Vagina (tissue), 2 donors: Measurements from ENCODE around the gene DEGS2. TPM values are rescaled to one million over a fixed set of nuclear protein-coding genes. Genes with fewer than 3 reads are reported as not detected.
A peak's percentile ranks its signal among the peaks of the same experiment; 100 is the strongest.

Experiments used
- DNase-seq, 2 donors: peaks; one replicate each; pipeline ENCODE4 v3.0.0-alpha.2; 2017; ENCODE audit errors: extremely low spot score in 2 of 2
- H3K27ac ChIP-seq: fragments of 200-600 bp; sonication (generic); one replicate; pipeline ENCODE4 v1.5.1; 2019
- H3K27me3 ChIP-seq: fragments of 200-600 bp; sonication (generic); one replicate; pipeline ENCODE4 v1.5.1; 2019
- H3K36me3 ChIP-seq, 2 donors: fragments of 200-600 bp; sonication (generic); one replicate each; pipeline ENCODE4 v1.5.1; 2017 to 2019
- H3K4me1 ChIP-seq: fragments of 200-600 bp; sonication (generic); one replicate; pipeline ENCODE4 v1.5.1; 2019
- H3K4me3 ChIP-seq, 2 donors: fragments of 200-600 bp; sonication (generic); 1 replicate in 1 of 2; 2 replicates in 1 of 2; pipeline ENCODE4 v1.5.1; 2016 to 2019
- H3K9me3 ChIP-seq: fragments of 200-600 bp; sonication (generic); one replicate; pipeline ENCODE4 v1.5.1; 2019
- CTCF ChIP-seq, 3 experiments: fragments of 450-650 bp in 2 of 3; fragments of 200-600 bp in 1 of 3; sonication (generic) in 1 of 3; IDR thresholded peaks; one replicate each; pipeline ENCODE4 v1.5.1; 2017 to 2019; ENCODE audit warnings: antibody characterized with exemption in 3 of 3, mild to moderate bottlenecking in 2 of 3, moderate library complexity in 2 of 3
- POLR2A ChIP-seq, 2 donors: fragments of 450-650 bp; IDR thresholded peaks; one replicate each; pipeline ENCODE4 v1.6.1; 2017; ENCODE audit warnings: antibody characterized with exemption in 2 of 2, mild to moderate bottlenecking in 2 of 2, moderate library complexity in 2 of 2
- POLR2AphosphoS5 ChIP-seq, 2 donors: sonication (generic); formaldehyde crosslinking; IDR thresholded peaks; one replicate each; pipeline ENCODE4 v1.9.0; 2017; ENCODE audit warnings: antibody characterized with exemption in 2 of 2, mild to moderate bottlenecking in 2 of 2, low read depth in 1 of 2; ENCODE audit not compliant: insufficient read depth in 1 of 2
- intact Hi-C: fragments of 100-400 bp; cut with DNase I; formaldehyde crosslinking; loops from one replicate; pipeline ENCODE4 v1.15.1; 2023
- total RNA-seq: library from RNA; depleted of rRNA; stranded (reverse); fragments of >200 nt; gene quantifications from one replicate; pipeline ENCODE4 v1.2.3, GENCODE V29; 2016

Gene DEGS2
- total RNA-seq, 1 donor from 2014 or later, result 19.9 TPM

DNA sequence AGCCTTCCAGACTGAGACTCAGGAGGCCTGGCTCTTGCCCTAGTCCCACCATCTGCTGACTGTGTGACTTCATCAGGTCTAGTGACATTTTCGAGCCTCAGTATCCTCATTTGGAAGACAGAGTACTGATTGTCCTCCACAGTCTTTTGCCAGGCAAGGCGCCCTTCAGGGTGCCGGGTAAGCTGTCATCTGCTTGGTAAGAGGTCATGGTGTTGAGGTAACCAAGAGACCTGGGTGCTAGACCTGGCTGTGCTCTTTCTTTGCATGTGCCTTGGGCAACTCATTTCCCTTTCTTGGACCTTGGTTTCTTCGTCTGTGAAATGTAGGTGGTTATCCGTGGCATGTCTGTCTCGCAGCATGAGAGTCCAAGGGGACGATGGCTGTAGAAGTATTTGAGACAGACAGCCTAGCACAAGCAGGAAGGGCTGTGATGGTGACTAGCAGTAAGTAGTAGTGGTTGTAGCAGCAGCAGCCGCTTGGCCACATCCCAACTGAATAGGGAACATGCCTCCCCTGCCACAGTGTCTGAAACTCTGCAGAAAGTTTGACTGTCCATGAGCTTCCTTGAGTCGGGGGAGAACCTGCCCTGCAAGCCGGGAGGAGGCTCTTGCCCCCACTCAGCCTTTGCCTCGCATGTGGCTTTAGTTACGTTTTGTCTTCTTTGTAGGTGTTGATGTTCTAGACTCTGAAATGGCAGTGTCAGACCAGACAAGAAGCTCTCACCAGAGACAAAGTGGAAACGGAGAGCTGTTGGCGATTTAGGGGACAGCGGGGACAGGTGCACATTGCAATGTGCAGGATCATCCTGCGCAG, 53.9 kb downstream of the DEGS2 start:
- TF ChIP-seq POLR2AphosphoS5 (IDR thresholded peaks at IDR 0.05; ENCODE audit: insufficient read depth in 1 of 2, low read depth in 1 of 2) (no peak), CTCF (IDR thresholded peaks at IDR 0.05) (no peak), POLR2A (IDR thresholded peaks at IDR 0.05) (no peak)
- no peaks in the 10 kb centered on the region for H3K27me3 ChIP-seq
- peak overlapping the region; percentile 46 for H3K27ac ChIP-seq
- no peaks in the 10 kb centered on the region for H3K9me3 ChIP-seq
- DNase-seq, result no peak
- no peaks in the 10 kb centered on the region for H3K36me3 ChIP-seq
- no peak overlapping the region for H3K4me3 ChIP-seq
- intact Hi-C loops, result loop anchor here (2.0 kb wide), 1 partner anchor 123 kb away; no protein-coding TSS in a partner anchor
- peaks cover 63% of the 10 kb centered on the region for H3K4me1 ChIP-seq

DNA sequence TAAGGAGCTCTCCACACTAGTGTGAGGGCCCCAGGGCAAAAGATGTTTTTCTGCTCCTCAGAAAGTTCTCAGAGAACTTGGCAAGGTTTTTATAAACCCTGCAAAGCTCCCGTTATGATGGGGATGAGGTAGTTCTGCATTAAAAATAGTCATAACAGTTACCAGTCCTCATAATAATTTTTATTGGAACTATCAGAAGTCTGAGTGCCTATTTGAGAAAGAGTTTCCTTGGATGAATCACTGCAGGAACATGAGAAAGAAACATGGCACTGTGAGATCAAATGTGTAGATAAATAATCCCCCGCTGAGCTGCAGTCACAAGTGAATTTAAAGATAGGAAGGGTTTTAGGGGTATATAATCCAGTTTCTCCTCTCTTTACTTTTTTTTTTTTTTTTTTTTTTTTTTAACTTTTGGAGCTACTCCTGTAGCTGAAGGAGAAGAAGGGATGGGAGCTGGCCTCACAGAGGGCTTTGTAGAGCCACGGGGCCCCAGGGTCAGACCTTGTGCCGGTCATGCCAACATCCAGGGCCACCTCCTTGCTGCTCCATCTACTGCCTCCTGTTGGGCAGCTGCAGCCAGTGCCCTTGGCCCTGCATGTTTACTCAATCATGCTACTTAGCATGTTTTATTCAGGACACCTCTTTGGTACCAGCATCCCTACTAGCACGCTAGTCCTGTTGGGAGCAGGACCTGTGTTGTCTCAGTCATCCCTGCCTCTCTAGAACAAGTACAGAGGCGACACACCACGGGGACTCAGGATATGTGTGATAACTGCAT, 54.7 kb downstream of the DEGS2 start:
- peak overlapping the region; percentile 67 for H3K27ac ChIP-seq
- DNase-seq, result no peak
- no peaks in the 10 kb centered on the region for H3K27me3 ChIP-seq
- no peaks in the 10 kb centered on the region for H3K9me3 ChIP-seq
- no peak overlapping the region for H3K4me3 ChIP-seq
- TF ChIP-seq POLR2AphosphoS5 (IDR thresholded peaks at IDR 0.05; ENCODE audit: insufficient read depth in 1 of 2, low read depth in 1 of 2) (peak in 1 of 2 donors; percentile 36), POLR2A (IDR thresholded peaks at IDR 0.05) (no peak)
- intact Hi-C loops, result no loop called here
- no peaks in the 10 kb centered on the region for H3K36me3 ChIP-seq
- H3K4me1 ChIP-seq, result peaks cover 67% of the 10 kb centered on the region

DNA sequence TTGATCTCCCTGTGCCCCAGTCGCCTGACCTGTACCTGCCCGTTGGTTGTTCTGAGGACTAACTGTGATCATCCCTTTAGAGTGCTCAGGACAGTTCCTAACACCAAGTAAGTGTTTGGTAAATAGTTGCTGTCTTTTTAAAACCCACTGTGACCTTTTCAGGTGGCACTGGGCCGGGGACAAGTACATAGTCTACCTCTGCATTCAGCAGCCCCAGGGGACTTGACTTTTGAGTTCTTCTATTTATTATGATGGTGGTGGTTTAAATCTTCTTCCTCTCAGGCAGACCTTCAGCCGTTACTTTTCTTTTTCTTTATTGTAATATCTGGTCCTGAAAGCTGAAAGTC, 55.5 kb downstream of the DEGS2 start:
- H3K4me3 ChIP-seq, result no peak overlapping the region
- H3K27me3 ChIP-seq, result no peaks in the 10 kb centered on the region
- peaks cover 68% of the 10 kb centered on the region for H3K4me1 ChIP-seq
- no peak for TF ChIP-seq POLR2AphosphoS5 (IDR thresholded peaks at IDR 0.05; ENCODE audit: insufficient read depth in 1 of 2, low read depth in 1 of 2)
- TF ChIP-seq CTCF (IDR thresholded peaks at IDR 0.05), result no peak
- no peak for TF ChIP-seq POLR2A (IDR thresholded peaks at IDR 0.05)
- H3K27ac ChIP-seq, result peak overlapping the region; percentile 67
- intact Hi-C loops, result no loop called here
- no peaks in the 10 kb centered on the region for H3K36me3 ChIP-seq
- no peaks in the 10 kb centered on the region for H3K9me3 ChIP-seq
- no peak for DNase-seq

DNA sequence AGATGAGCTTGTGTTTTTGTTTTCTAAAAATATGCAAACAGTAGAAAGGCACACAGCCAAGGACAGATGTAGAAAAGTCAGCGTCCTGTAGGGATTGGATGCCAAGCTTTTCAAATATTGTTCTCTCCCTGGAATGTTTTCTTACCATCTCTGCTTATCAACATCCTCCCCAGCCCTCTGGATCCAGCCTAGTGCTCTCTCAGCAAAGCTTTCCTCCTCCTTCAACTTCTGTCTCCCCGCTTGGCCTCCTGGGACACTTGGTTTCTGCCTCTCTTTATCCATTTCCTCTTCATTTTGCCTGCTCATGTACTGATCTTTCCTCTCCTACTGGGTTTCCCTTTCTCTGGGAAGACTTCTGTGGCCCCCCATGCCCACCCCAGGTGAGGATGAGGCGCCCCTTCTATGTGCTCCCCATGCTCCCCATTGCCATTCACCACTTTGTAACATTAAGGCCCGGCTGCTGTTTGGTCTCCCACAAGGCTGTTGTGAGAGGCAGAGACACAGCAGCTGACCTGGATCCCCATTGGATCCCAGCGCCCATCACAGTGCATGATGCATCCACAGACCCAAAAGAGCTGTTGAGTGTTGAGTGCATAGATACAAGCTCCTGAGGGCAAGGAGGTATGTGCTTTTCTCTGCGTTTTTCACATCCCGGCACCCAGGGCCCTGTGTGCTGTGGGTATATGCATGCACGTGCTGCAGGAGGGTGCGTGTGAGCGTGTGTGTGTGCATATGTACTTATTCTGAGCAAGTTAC, 56.0 kb downstream of the DEGS2 start:
- no peak for DNase-seq
- H3K9me3 ChIP-seq, result no peaks in the 10 kb centered on the region
- H3K36me3 ChIP-seq, result peaks cover 0 to 1% of the 10 kb centered on the region in 2 donors
- intact Hi-C loops, result no loop called here
- H3K27me3 ChIP-seq, result no peaks in the 10 kb centered on the region
- TF ChIP-seq POLR2A (IDR thresholded peaks at IDR 0.05) (no peak), CTCF (IDR thresholded peaks at IDR 0.05) (no peak), POLR2AphosphoS5 (IDR thresholded peaks at IDR 0.05; ENCODE audit: insufficient read depth in 1 of 2, low read depth in 1 of 2) (no peak)
- H3K4me1 ChIP-seq, result peaks cover 65% of the 10 kb centered on the region
- H3K4me3 ChIP-seq, result no peak overlapping the region
- peak overlapping the region; percentile 67 for H3K27ac ChIP-seq

GRCh38 chr14:100102156-100102785, 57.2 kb downstream of the DEGS2 start:
- peaks cover 0 to 13% of the 10 kb centered on the region in 2 donors for H3K36me3 ChIP-seq
- no peaks in the 10 kb centered on the region for H3K27me3 ChIP-seq
- intact Hi-C loops, result no loop called here
- H3K4me3 ChIP-seq, result no peak overlapping the region
- no peak for DNase-seq
- TF ChIP-seq POLR2A (IDR thresholded peaks at IDR 0.05) (no peak), POLR2AphosphoS5 (IDR thresholded peaks at IDR 0.05; ENCODE audit: insufficient read depth in 1 of 2, low read depth in 1 of 2) (no peak), CTCF (IDR thresholded peaks at IDR 0.05) (no peak)
- H3K9me3 ChIP-seq, result no peaks in the 10 kb centered on the region
- H3K27ac ChIP-seq, result peak overlapping the region; percentile 67
- peaks cover 54% of the 10 kb centered on the region for H3K4me1 ChIP-seq
